Right renal pelvis (tissue), 4 donors: ENCODE data around the gene KIF17. TPM values are rescaled to one million over a fixed set of nuclear protein-coding genes. Genes with fewer than 3 reads are reported as not detected.

Experiments
- DNase-seq, 4 donors: peaks; one replicate each; pipeline ENCODE4 v3.0.0-alpha.2; 2013; ENCODE audit warnings: low read depth in 4 of 4, low spot score in 3 of 4, missing footprints in 1 of 4
- polyA plus RNA-seq, 4 donors: library from polyadenylated mRNA; unstranded; fragments of 120-200 nt; gene quantifications; one replicate each; pipeline ENCODE4 v1.2.1, GENCODE V29; 2013; ENCODE audit not compliant: insufficient read length in 4 of 4

Gene KIF17
- polyA plus RNA-seq, 4 donors: 2.1 to 5.6 (median 4.9) TPM

- DNase-seq: no peak
Measured at GRCh38 chr1:20663969-20664715, 53.7 kb downstream of the KIF17 start.

DNA sequence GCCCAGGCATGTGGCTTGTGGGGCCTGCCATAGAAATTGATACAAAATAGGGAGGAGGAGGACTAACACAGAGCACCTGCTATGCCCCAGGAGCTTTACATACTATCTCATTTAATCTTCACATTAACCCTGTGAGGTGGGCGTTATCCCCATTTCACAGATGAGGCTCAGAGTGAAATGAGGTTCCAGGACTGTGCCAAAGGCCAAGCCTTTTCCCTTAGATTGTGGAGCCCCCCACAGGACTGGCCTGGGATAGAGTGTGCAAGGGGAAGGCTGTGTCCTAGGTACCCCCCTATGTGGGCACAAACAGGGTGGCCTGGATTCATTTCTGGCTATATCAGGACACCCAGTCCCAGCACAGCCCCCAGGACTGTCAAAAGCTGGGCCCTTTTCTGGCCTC, 54.4 kb downstream of the KIF17 start:
- no peak for DNase-seq

GRCh38 chr1:20662110-20662475, 55.7 kb downstream of the KIF17 start:
- DNase-seq: no peak

- DNase-seq: peak; percentile 91 to 96 (median 94)
Measured at GRCh38 chr1:20661207-20662109, 56.3 kb downstream of the KIF17 start, which contains the start of gene DDOST. DDOST (minus strand) TSS chr1:20661369; CDS start chr1:20661350, 19 bp downstream.

DNA sequence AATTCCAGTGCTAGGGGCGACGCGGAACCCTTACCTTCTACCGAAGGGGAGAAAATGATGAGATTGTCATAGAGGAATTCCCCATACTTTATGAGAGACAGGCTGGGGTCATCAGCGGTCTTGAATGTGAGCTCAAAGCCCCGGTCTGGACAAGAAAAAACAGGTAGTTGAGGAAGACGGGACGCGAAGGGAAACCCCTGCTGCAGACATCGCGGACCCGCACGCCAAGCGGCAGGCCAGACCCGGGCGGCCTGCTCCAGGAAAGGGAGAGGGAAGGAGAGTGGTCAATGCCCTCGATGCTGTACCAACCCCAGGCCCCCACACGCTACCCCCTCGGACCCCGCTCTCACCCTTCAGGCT, 57.0 kb downstream of the KIF17 start:
- DNase-seq: no peak

- no peak for DNase-seq
Measured at GRCh38 chr1:20660363-20660762, 57.4 kb downstream of the KIF17 start.

- DNase-seq: no peak
Measured at GRCh38 chr1:20658166-20658915, 59.5 kb downstream of the KIF17 start.

DNA sequence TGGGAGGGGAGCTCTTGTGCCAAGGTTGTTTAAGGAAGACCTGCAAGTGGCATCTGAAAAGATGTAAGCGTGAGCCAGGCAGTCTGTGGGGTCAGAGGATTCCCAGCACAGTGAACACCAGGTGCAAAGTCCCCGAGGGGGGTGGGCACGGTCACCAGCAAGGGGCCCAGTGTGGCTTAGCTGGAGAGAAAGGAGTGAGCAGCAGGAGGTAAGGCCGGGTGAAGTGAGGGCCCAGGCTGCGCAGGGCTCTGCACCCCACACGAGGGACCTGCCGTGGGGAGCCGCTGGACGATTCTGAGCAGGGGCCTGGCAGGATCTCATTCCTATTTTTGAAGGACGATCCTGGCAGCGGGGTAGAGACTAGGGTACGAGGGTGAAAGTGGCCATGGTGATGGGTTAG, 60.8 kb downstream of the KIF17 start:
- DNase-seq: no peak

DNA sequence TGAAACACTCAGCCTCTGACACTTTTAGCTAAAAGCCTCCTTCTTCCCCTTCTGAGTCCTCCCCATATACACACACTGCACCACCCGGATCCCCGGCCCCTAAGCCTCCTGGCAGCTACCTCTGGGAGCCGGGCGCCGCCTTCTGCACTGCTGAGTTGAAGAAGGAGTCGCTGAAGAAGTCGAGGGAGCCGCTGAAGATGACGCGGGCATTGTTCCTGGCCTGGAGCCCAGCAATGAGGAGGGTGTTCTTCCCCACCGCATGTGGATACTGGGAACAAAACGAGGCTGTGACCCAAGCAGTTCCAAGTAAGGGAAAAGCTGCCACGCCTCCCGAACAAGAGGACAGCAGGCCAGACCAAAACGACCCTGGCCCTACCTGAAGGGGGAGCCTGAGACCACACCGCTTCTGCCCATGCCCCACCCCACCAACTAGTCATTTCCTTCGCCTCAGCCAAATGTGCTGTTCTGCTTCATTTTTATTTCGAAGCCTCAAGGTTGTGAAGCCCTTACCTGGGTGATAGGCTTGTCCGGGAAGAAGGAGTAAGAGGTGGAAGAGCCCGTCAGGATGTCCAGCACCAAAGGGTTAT, 63.6 kb downstream of the KIF17 start:
- no peak for DNase-seq

DNA sequence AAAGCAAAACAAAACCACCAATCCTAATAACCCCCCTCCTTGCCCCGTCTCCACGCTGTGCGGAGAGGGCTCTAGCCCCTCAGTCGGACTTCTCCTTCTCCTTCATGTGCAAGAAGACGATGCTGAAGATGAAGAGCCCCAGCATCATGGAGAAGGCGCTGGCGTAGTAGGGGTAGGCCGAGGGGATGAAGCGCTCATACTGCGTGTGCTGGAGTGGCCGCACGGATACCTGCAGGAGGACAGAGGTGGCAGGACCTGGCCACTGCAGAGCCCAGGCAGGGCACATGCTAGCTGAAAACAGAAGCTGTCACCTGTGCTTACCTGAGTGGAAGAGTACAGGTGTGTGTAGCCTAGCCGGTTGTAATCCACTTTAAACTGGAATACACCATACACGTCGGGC, 65.5 kb downstream of the KIF17 start:
- no peak for DNase-seq

- DNase-seq: no peak
Measured at GRCh38 chr1:20648946-20649345, 68.9 kb downstream of the KIF17 start.

GRCh38 chr1:20648438-20648837, 69.4 kb downstream of the KIF17 start:
- no peak for DNase-seq

- no peak for DNase-seq
Measured at GRCh38 chr1:20645414-20645813, 72.4 kb downstream of the KIF17 start.

GRCh38 chr1:20644416-20644815, 73.4 kb downstream of the KIF17 start:
- DNase-seq: no peak

- no peak for DNase-seq
Measured at GRCh38 chr1:20643080-20643479, 74.7 kb downstream of the KIF17 start.

- no peak for DNase-seq
Measured at GRCh38 chr1:20641975-20642374, 75.8 kb downstream of the KIF17 start.

DNA sequence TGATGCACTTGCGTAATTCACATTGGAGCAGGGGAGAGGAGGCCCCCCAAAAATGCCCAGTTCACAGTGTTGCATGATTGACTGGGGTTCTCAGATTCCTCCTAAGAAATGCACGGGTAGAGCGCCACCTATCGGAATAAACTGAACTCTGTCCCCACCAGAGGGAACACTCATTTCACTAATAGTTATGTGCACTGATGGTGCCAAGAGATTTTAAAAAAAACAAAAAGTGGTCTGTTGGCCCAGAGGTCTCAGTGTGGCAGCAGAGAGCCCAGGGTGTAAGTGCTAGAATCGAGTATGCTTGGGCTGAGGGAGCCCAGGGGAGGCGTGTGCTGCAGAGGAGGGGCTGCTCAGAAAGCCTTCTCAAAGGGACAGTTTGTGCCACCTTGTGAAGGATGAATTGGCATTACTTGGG, 77.6 kb downstream of the KIF17 start:
- peak in 1 of 4 donors; percentile 31 for DNase-seq

DNA sequence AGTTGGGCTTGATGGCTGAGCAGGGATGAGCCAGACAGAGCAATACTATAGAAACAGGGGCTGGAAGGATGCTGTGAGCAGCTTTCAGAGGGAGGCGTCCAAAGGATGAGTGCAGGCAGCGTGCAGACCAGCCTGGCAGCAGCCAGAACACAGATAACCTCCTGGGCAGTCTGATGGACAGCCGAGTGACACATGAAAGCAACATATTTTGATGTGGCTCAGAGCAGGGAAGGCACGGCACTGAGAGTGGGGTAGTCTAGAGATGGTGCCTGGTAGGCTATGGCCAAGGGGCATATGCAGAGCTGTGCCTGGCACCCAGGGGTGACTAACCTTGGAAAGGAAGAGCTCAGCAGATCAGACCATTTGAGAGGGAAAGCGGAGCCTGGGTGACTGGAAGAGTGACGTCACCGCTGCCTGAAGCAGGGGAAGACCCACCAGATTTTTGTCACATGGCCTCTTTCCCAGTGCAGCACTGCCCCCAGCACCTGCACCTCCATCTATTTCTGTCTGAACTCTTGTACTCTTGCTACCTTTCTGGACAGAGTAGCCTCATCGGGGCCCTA, 80.9 kb downstream of the KIF17 start:
- no peak for DNase-seq

DNA sequence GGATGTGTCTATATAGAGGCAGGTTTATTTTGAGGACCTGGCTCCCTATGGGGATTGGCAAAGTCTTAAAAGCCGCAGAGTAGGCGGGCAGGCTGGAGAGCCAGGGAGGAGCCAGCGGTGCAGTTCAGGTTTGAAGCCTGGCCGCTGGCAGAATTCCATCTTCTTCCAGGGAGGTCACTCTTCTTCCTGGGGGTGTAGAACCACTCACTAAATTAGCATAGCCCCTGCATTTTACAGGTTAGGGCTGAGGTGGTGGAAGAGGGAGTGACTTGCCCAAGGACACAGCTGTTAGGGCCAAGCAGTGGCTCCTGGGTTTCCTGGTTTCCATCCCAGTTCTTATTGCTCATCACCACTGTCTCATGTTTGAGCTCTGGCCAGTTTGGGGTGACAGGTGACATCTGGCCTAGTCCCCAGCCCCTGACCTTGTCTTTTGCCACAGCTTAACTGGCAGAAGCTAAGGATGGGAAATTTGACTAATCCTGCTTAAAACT, 83.2 kb downstream of the KIF17 start:
- peak in 1 of 4 donors; percentile 12 for DNase-seq

GRCh38 chr1:20634065-20634593, 83.7 kb downstream of the KIF17 start:
- peak in 1 of 4 donors; percentile 4 for DNase-seq
